GM04504 (cell line): ENCODE data around the gene ZNF730.
"Not testable (repeated sequence)": the region's sequence is repeated elsewhere in the genome, so short reads cannot be mapped to it uniquely, and the experiment has no call there.

Experiments
- DNase-seq: peaks from one replicate; pipeline ENCODE4 v3.0.0-alpha.2; 2012; ENCODE audit warnings: low read depth

ZNF730 gene

GRCh38 chr19:23116802-23117571, at the start of gene ZNF730:
Gene ZNF730 (plus strand): TSS chr19:23117025. CDS start chr19:23117174, 149 bp downstream.
- DNase-seq = peak; percentile 26

DNA sequence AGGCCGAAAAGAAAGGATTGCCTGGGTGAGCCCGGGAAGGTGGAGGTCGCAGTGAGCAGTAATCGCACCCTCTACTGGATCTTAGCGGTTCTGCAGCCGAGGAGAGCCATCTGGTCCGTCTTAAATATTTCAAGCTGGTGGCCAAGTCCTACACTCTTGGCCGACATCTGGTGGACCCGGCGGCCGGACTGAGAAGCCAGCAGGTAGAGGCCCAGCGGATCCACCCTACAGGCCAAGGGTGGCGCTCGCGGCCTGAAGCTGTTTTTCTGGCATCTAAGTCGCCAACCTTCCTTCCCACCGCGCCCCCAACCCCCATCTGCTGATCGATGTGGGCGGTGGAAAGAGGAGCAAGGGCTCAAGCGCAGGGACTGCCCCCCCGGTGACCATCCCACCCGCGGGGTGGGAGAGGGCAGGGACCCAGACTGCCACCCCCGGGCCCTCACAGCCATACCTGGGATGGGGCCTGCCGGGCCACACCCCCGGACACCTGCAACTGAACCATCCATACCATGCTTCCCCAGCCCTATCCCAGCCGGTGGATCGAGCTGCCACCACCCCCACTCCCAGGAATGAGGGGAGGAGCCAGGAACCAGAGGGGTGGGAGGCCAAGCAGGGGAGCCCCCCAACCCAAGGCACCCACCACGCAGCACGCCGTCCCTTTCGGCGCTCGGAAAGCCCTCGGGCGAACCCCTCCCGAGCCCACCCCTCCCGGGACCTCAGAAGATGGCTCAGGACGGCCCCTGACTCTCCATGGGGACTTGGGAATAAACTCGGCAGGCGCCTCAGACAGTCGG, 46.3 kb upstream of the ZNF730 start:
- no peak for DNase-seq

DNA sequence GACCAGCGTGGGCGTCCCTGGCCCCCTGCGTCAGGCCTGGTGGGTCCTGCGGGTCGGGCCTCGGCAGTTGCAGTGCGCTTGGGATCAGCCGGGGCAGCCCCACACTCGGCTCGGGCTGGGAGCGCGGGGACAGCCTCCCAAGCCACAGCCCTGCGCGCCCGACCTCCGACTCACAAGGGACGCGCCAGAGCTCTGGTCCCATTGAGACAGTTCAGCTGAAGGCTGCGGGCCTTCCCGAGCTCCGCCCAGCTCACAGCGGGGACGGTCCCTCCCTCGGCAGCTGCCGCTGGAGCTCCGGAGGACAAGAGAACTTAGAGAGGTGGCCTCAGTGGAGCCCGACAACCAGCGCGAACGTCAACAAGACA, 45.7 kb upstream of the ZNF730 start:
- no peak for DNase-seq

- no peak for DNase-seq
These were observed 41.6 kb upstream of the ZNF730 start for GRCh38 chr19:23075031-23075733.

- DNase-seq = not testable (repeated sequence)
These were observed 39.0 kb upstream of the ZNF730 start for GRCh38 chr19:23077776-23078175.

DNA sequence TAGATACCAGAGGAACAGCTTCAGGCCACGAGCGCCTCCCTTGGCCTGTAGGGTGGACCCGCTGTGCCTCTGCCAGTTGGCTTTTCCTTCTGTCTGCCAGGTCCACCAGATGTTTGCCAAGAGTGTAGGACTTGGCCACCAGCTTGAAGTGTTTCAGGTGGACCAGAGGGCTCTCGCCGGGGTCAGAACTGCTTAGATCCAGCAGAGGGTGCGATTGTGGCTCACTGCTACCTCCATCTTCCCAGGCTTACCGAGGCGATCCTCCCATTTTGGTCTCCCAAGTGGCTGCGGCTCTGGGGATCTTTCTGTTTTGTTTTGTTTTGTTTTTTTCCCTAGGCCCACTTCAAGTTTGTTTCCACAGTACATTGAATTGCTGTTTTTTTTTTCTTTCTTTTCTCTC, 23.0 kb upstream of the ZNF730 start:
- no peak for DNase-seq

DNA sequence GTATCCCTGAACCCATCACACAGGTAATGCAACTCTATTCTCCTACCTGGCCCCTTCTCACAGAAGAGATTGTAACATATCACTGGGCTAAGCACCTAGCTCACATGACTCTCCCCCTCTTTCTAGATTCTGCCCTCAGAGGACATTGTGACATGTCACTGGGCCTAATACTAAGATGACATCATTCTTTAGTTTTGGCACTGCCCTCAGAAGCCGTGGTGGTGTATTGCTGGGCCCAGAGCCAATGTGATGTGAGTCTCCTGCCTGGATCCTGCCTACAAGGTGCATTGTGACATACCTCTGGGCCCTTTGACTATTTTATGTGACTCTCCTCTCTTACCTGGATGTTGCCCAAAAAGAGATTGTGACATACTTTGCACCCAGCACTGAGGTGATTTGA, 21.4 kb upstream of the ZNF730 start:
- no peak for DNase-seq

- no peak for DNase-seq
These were observed 18.5 kb upstream of the ZNF730 start for GRCh38 chr19:23098286-23098685.

GRCh38 chr19:23098988-23099387, 17.8 kb upstream of the ZNF730 start:
- no peak for DNase-seq

GRCh38 chr19:23099966-23100365, 16.9 kb upstream of the ZNF730 start:
- DNase-seq = no peak

GRCh38 chr19:23101241-23101640, 15.6 kb upstream of the ZNF730 start:
- no peak for DNase-seq

- DNase-seq = no peak
These were observed 1.6 kb downstream of the ZNF730 start for GRCh38 chr19:23118400-23118799.

- DNase-seq = not testable (repeated sequence)
These were observed 17.4 kb downstream of the ZNF730 start for GRCh38 chr19:23134211-23134610.

DNA sequence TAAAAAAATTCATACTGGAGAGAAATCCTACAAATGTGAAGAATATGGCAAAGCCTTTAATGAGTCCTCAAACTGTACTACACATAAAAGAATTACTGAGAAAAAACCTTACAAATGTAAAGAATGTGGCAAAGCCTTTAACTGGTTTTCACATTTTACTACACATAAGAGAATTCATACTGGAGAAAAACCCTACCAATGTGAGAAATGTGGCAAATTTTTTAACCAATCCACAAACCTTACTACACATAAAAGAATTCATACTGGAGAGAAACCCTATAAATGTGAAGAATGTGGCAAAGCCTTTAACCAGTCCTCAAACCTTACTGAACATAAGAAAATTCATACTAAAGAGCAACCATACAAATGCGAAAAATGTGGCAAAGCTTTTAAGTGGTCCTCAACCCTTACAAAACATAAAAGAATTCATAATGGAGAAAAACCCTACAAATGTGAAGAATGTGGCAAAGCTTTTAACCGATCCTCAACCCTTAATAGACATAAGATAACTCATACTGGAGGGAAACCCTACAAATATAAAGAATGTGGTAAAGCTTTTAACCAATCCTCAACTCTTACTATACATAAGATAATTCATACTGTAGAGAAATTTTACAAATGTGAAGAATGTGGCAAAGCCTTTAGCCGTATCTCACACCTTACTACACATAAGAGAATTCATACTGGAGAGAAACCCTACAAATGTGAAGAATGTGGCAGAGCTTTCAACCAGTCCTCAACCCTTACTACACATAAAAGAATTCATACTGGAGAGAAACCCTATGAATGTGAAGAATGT, 29.0 kb downstream of the ZNF730 start:
- DNase-seq = no peak

GRCh38 chr19:23160766-23161165, 43.9 kb downstream of the ZNF730 start:
- no peak for DNase-seq

- DNase-seq = not testable (repeated sequence)
These were observed 51.5 kb downstream of the ZNF730 start for GRCh38 chr19:23168286-23168685.

GRCh38 chr19:23183251-23183650, 66.4 kb downstream of the ZNF730 start:
- DNase-seq = no peak

- DNase-seq = no peak
These were observed 73.5 kb downstream of the ZNF730 start for GRCh38 chr19:23190341-23190740.
